K562 (cell line): ENCODE results near the gene CRACR2B. TPM values are rescaled to one million over a fixed set of nuclear protein-coding genes. Genes with fewer than 3 reads are reported as not detected.

ENCODE experiments used
- ARNT ChIP-seq, 2 experiments: fragments of 450-650 bp; IDR thresholded peaks; 2 replicates each; pipeline ENCODE4 v1.6.1; 2016; ENCODE audit warnings: mild to moderate bottlenecking in 1 of 2
- CHD2 ChIP-seq: IDR thresholded peaks from 2 replicates; pipeline ENCODE4 v1.6.1; 2011; ENCODE audit warnings: low read depth, low read length
- CREB1 ChIP-seq, 2 experiments: sonication (generic) in 1 of 2; formaldehyde crosslinking in 1 of 2; IDR thresholded peaks; 2 replicates each; pipeline versions ENCODE4 v1.6.1 to v1.8.0; 2012 to 2022; ENCODE audit warnings: inconsistent platforms in 1 of 2, mild to moderate bottlenecking in 1 of 2, missing genetic modification reagents in 1 of 2, moderate library complexity in 1 of 2
- DPF2 ChIP-seq: fragments of 450-650 bp; IDR thresholded peaks from 2 replicates; pipeline ENCODE4 v1.6.1; 2016
- ESRRB ChIP-seq: fragments of 250-450 bp; sonication (Bioruptor Pico); IDR thresholded peaks from 2 replicates; pipeline ENCODE4 v1.5.0; 2020; ENCODE audit warnings: mild to moderate bottlenecking, moderate library complexity, borderline replicate concordance
- HDAC6 ChIP-seq: IDR thresholded peaks from 2 replicates; pipeline ENCODE4 v1.6.1; 2012; ENCODE audit warnings: low read depth, mild to moderate bottlenecking, control low read depth, inconsistent platforms, low read length, moderate library complexity
- KAT8 ChIP-seq: fragments of 450-650 bp; IDR thresholded peaks from 2 replicates; pipeline ENCODE4 v1.6.1; 2016; ENCODE audit warnings: low read depth, mild to moderate bottlenecking
- MAX ChIP-seq: sonication (generic); formaldehyde crosslinking; IDR thresholded peaks from 2 replicates; pipeline ENCODE4 v1.9.0; 2022; ENCODE audit warnings: mild to moderate bottlenecking, missing genetic modification reagents
- MBD2 ChIP-seq: sonication (generic); IDR thresholded peaks from 2 replicates; pipeline ENCODE4 v1.6.1; 2016; ENCODE audit warnings: low read depth, borderline replicate concordance
- NR4A1 ChIP-seq, 2 experiments: fragments of 250-450 bp in 1 of 2; fragments of 450-650 bp in 1 of 2; sonication (Bioruptor Pico) in 1 of 2; IDR thresholded peaks; 2 replicates each; pipeline versions ENCODE4 v1.4.0 to v1.6.1; 2016 to 2020; ENCODE audit warnings: mild to moderate bottlenecking in 2 of 2, missing compliant biosample characterization in 1 of 2, missing genetic modification characterization in 1 of 2, moderate library complexity in 1 of 2
- RB1 ChIP-seq: fragments of 450-650 bp; IDR thresholded peaks from 2 replicates; pipeline ENCODE4 v1.6.1; 2017; ENCODE audit warnings: low read depth, mild to moderate bottlenecking
- SIN3B ChIP-seq: fragments of 450-650 bp; IDR thresholded peaks from 2 replicates; pipeline ENCODE4 v1.6.1; 2017; ENCODE audit warnings: low read depth, mild to moderate bottlenecking, moderate library complexity
- SRF ChIP-seq, 2 experiments: fragments of 250-450, 450-650 bp in 1 of 2; sonication (Bioruptor Pico) in 1 of 2; sonication (generic) in 1 of 2; formaldehyde crosslinking; IDR thresholded peaks; 2 replicates each; pipeline versions ENCODE4 v1.5.0 to v1.5.1; 2020 to 2022; ENCODE audit warnings: mild to moderate bottlenecking in 1 of 2, missing genetic modification reagents in 1 of 2
- SRSF9 ChIP-seq: fragments of 200-400 bp; formaldehyde crosslinking; IDR thresholded peaks from 2 replicates; pipeline ENCODE4 v1.6.1; 2017; ENCODE audit warnings: low read depth, low read length, borderline replicate concordance
- VEZF1 ChIP-seq: fragments of 200-800 bp; sonication (Bioruptor generic); IDR thresholded peaks from 2 replicates; pipeline ENCODE4 v1.6.1; 2017; ENCODE audit warnings: missing genetic modification characterization, missing compliant biosample characterization
- ZMIZ1 ChIP-seq, 2 experiments: fragments of 150-350 bp in 1 of 2; IDR thresholded peaks; 2 replicates each; pipeline ENCODE4 v1.6.1; 2012 to 2016; ENCODE audit warnings: low read depth in 2 of 2, low read length in 2 of 2, mild to moderate bottlenecking in 1 of 2, moderate library complexity in 1 of 2
- ZNF12 ChIP-seq: sonication (generic); formaldehyde crosslinking; IDR thresholded peaks from 2 replicates; pipeline ENCODE4 v1.4.0; 2020; ENCODE audit warnings: mild to moderate bottlenecking, missing genetic modification reagents
- ZNF224 ChIP-seq: sonication (generic); formaldehyde crosslinking; IDR thresholded peaks from 2 replicates; pipeline ENCODE4 v1.8.0; 2022; ENCODE audit warnings: mild to moderate bottlenecking, missing genetic modification reagents
- ZNF512 ChIP-seq: IDR thresholded peaks from 2 replicates; pipeline ENCODE4 v1.6.1; 2016; ENCODE audit warnings: missing genetic modification characterization, missing compliant biosample characterization
- ZNF696 ChIP-seq: fragments of 250-450 bp; sonication (Bioruptor Pico); conservative IDR thresholded peaks from 2 replicates; pipeline ENCODE4 v1.4.0; 2020; ENCODE audit warnings: mild to moderate bottlenecking, moderate library complexity
- polyA plus RNA-seq, 8 experiments: library from polyadenylated mRNA; depleted of rRNA in 4 of 8; stranded (reverse) in 5 of 8; unstranded in 3 of 8; fragments of >200 nt; fragmentation: Nextera tagmentation in 2 of 8; fragmentation: Illumina TruSeq in 1 of 8; extraction: Ambion mirVana in 2 of 8; extraction: Trizol in 1 of 8; gene quantifications; 2 replicates each; pipeline versions ENCODE4 v1.2.1 to v1.2.3, GENCODE V29; 2011 to 2014; ENCODE audit warnings: inconsistent platforms in 1 of 8, missing spikeins in 1 of 8
- total RNA-seq, 7 experiments: library from RNA; depleted of rRNA in 6 of 7; stranded (reverse); fragments of >200 nt in 6 of 7; fragmentation: Illumina TruSeq in 2 of 7; extraction: Trizol in 2 of 7; gene quantifications; 2 replicates each; pipeline versions ENCODE4 v1.2.1 to v1.2.3, GENCODE V29; 2011 to 2021; ENCODE audit warnings: low replicate concordance in 1 of 7

CRACR2B gene
- total and polyA plus RNA-seq, 9 of the 15 experiments (the other 6 are each of a cell fraction or from before 2014, with no cell fraction given), result 0.10 to 51.0 (median 6.0) TPM

- TF ChIP-seq HDAC6 (no peak), MAX (CRISPR knock-in tag) (peak; percentile 70), SRF (CRISPR knock-in tag; IDR thresholded peaks at IDR 0.05) (no peak; a peak in 1 of 4 replicates), ZNF224 (CRISPR knock-in tag) (no peak), NR4A1 (CRISPR knock-in tag; IDR thresholded peaks at IDR 0.05) (no peak), NR4A1 (tag; IDR thresholded peaks at IDR 0.05) (no peak), DPF2 (no peak), ZNF12 (CRISPR knock-in tag) (no peak; the same call in 1 of the 2 replicates), SIN3B (no peak), ESRRB (CRISPR knock-in tag) (no peak), RB1 (peak; percentile 72; the same call in 1 of the 2 replicates), ZNF696 (no peak), MBD2 (peak; percentile 5; the same call in 1 of the 2 replicates), KAT8 (no peak), ZMIZ1 (IDR thresholded peaks at IDR 0.05; ENCODE audit: low read depth in 2 of 2, low read length in 2 of 2) (no peak), ARNT (IDR thresholded peaks at IDR 0.05) (no peak), CREB1 (IDR thresholded peaks at IDR 0.05) (0 out of 2 replicates have a peak, but pooled peaks have one; percentile 13), CREB1 (CRISPR knock-in tag; IDR thresholded peaks at IDR 0.05) (no peak), SRSF9 (no peak), CHD2 (no peak), ZNF512 (no peak), VEZF1 (CRISPR knock-in tag) (peak; percentile 76)
Measured at GRCh38 chr11:827146-827896, 398 bp upstream of the CRACR2B start (continued).
